Aorta (tissue), 5 donors: Measurements from ENCODE around the gene NOB1. TPM values are rescaled to one million over a fixed set of nuclear protein-coding genes. Genes with fewer than 3 reads are reported as not detected.

ENCODE experiments used
- ATAC-seq: fragments of 200-7000 bp; cut with Tn5 transposase; one replicate; pipeline ENCODE4 v1.9.1; 2022; ENCODE audit warnings: moderate library complexity; ENCODE audit not compliant: low FRiP score
- DNase-seq, 2 donors: peaks; one replicate each; pipeline ENCODE4 v3.0.0-alpha.2; 2020
- H3K27ac ChIP-seq, 2 donors: one replicate each; pipeline ENCODE4 v1.5.1; 2013; ENCODE audit warnings: low read length in 2 of 2, mild to moderate bottlenecking in 2 of 2, moderate library complexity in 2 of 2, control low read depth in 1 of 2, inconsistent platforms in 1 of 2, low read depth in 1 of 2
- H3K27me3 ChIP-seq, 2 donors: one replicate each; pipeline ENCODE4 v1.6.1; 2013; ENCODE audit warnings: control low read depth in 1 of 2, low read length in 1 of 2, mild to moderate bottlenecking in 1 of 2, moderate library complexity in 1 of 2; ENCODE audit not compliant: insufficient read depth in 2 of 2, control insufficient read depth in 1 of 2
- H3K36me3 ChIP-seq, 2 donors: one replicate each; pipeline ENCODE4 v1.6.1; 2013; ENCODE audit warnings: control low read depth in 1 of 2, low read length in 1 of 2, mild to moderate bottlenecking in 1 of 2; ENCODE audit not compliant: insufficient read depth in 2 of 2, control insufficient read depth in 1 of 2
- H3K4me1 ChIP-seq, 2 donors: one replicate each; pipeline ENCODE4 v1.6.1; 2013; ENCODE audit warnings: low read length in 2 of 2, control low read depth in 1 of 2, mild to moderate bottlenecking in 1 of 2, moderate library complexity in 1 of 2; ENCODE audit not compliant: insufficient read depth in 2 of 2, control insufficient read depth in 1 of 2
- H3K4me3 ChIP-seq, 2 donors: one replicate each; pipeline ENCODE4 v1.5.1; 2013; ENCODE audit warnings: low read length in 2 of 2, control low read depth in 1 of 2, mild to moderate bottlenecking in 1 of 2
- H3K9me3 ChIP-seq: one replicate; pipeline ENCODE4 v1.6.1; 2013; ENCODE audit warnings: mild to moderate bottlenecking, low read length; ENCODE audit not compliant: control insufficient read depth
- WGBS, 2 donors: extraction: QIAGEN DNeasy Blood & Tissue Kit; methylation state at CpG; one replicate each; pipeline ENCODE4 v1.1.7; 2013; 5-methylcytosine and 5-hydroxymethylcytosine counted together
- intact Hi-C, 2 donors: fragments of 100-400 bp; cut with DNase I; formaldehyde crosslinking; loops; one replicate each; pipeline versions ENCODE4 v1.14.2 to v1.15.0; 2022
- polyA plus RNA-seq, 2 donors: library from polyadenylated mRNA; stranded (reverse); fragments of 200-250 nt; gene quantifications; one replicate each; pipeline ENCODE4 v1.2.3, GENCODE V29; 2013
- total RNA-seq, 2 donors: library from RNA; stranded (reverse); fragmentation: NEBNext Ultra II Directional; extraction: Animal tissue kit (Norgen Biotek cat#: 25700); gene quantifications; one replicate each; pipeline ENCODE4 v1.2.1, GENCODE V29; 2021
- donor health status: healthy with polysubstance abuse.
- donor health status: Bipolar disorder and iron deficiency.
- donor health status: DM: no; HTN: no; CAD: no.
- donor health status: DM: no; HTN: no; CAD: no.
- donor health status: DM: yes; HTN: yes; CAD: no.

NOB1 gene
- total and polyA plus RNA-seq, 4 donors, result 29.4 to 38.7 (median 31.5) TPM

DNA sequence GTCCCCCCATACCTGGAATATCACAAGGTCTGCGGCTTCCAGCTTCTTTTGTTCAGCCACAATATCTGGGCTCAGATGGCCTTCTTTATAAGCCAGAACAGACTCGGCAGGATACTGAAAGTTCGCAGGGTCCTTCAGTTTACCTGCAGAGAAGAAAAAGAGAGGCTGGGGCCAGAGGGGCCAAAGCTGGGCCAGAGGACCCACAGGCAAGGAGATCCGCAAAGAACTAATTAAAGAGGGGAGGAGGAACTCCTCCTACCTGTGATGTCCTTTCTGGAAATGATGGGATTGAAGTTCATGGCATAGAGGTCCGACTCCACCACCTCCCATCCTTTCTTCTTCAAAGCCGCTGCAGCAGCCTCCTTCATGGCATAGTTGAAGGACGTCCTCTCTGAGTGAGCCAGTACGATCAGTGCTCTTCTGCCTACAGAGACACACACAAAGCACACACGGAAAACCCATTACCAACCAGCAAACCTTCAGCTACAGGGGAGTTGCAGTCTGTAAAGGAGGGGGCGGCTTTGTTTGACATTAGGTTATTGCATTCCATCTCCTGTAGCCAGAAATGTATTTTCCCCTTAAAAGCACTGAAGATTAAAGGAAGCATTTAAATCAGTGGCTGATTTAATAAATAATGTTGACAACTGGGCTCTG, 36.5 kb downstream of the NOB1 start:
- ATAC-seq (no peak), DNase-seq (no peak)
- Histone ChIP-seq H3K9me3 (no peaks in the 10 kb centered on the region), H3K27me3 (no peaks in the 10 kb centered on the region), H3K27ac (no peak overlapping the region), H3K36me3 (peaks cover 0 to 3% of the 10 kb centered on the region in 2 donors), H3K4me3 (no peak overlapping the region), H3K4me1 (no peaks in the 10 kb centered on the region)
- intact Hi-C loops, result no loop called here
- 85 to 87% methylated on average over 10 of the region's 10 CpGs for WGBS, 2 donors

DNA sequence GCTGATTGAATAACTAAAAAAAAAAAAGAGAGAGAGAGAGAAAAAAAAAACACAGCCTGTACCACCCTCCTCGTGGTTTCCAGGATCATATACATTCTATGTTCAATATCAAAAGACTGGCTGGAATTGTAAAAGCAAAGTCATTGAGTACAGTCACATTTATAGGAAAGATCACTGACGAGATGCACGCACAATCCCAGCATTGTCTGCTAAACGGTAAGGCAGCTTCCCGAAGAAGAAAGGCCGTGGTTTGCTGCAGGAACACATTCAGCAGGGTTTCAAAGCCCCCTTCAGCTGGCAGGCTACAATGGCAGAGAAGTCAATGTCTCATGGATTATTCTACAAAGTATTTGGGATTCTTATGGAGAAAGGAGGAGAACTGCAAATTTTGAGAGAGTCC, 37.7 kb downstream of the NOB1 start:
- ATAC-seq (no peak), DNase-seq (no peak)
- H3K36me3 ChIP-seq, result peaks cover 0 to 3% of the 10 kb centered on the region in 2 donors
- no peaks in the 10 kb centered on the region for H3K27me3 ChIP-seq
- no peak overlapping the region for H3K4me3 ChIP-seq
- intact Hi-C loops, result no loop called here
- no peaks in the 10 kb centered on the region for H3K9me3 ChIP-seq
- no peak overlapping the region for H3K27ac ChIP-seq
- 87 to 89% methylated on average over 6 of the region's 6 CpGs for WGBS, 2 donors
- H3K4me1 ChIP-seq, result no peaks in the 10 kb centered on the region

DNA sequence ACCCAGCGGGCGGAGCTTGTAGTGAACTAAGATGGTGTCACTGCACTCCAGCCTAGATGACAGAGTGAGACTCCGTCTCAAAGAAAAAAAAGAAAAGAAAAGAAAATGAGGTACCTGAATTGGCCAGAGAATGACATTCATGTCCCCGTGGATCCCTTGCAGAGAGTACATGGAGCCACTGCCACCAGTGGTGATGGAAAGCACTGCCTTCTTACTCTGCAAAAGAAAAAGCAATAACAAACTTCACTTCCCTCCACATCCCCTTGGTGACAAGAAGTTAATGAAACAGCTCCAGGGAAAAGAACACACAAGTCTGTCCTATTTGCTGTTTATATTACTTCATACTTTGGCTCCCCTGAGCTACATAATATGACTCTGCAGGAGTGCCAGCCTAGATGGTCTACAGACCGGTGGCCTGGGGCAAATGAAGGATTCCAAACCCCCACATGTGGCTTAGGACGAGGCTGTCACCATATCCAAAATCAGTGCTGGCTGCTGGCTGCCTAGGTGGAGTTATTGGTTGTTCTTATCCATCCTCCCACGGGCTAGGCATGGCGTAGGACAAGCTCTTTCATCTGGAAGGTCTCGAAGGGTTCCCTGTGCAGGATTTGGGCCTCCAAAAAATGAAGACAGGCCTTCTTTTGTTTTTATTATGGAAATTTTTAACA, 41.7 kb downstream of the NOB1 start:
- intact Hi-C loops, result no loop called here
- no peak for DNase-seq
- Histone ChIP-seq H3K4me3 (no peak overlapping the region), H3K36me3 (peaks cover 0 to 3% of the 10 kb centered on the region in 2 donors), H3K9me3 (no peaks in the 10 kb centered on the region), H3K4me1 (no peaks in the 10 kb centered on the region), H3K27me3 (no peaks in the 10 kb centered on the region), H3K27ac (no peak overlapping the region)
- ATAC-seq, result no peak
- 74 to 76% methylated on average over 9 of the region's 9 CpGs for WGBS, 2 donors

DNA sequence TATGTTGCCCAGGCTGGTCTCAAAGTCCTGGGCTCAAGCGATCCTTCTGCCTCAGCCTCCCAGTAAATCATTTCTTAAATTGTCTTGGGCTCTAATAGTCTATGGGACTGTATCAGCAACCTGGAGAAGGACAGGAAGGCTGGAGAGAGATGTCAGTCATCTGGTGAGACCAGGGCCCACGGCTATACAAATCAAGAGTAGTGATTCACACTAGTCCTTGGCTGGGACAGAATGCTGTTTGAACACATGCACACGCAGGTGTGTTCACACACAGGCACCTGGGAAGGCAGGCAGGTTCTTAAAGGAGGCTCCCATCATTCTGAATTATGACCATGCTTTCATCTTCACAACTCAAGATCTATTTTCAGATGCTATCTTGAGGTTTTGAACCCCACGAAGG, 42.4 kb downstream of the NOB1 start:
- intact Hi-C loops, result no loop called here
- Histone ChIP-seq H3K9me3 (no peaks in the 10 kb centered on the region), H3K4me1 (no peaks in the 10 kb centered on the region), H3K36me3 (peaks cover 2 to 3% of the 10 kb centered on the region in 2 donors), H3K27me3 (no peaks in the 10 kb centered on the region), H3K27ac (no peak overlapping the region), H3K4me3 (no peak overlapping the region)
- 84 to 91% methylated on average over 4 of the region's 4 CpGs for WGBS, 2 donors
- no peak for ATAC-seq
- DNase-seq, result no peak

DNA sequence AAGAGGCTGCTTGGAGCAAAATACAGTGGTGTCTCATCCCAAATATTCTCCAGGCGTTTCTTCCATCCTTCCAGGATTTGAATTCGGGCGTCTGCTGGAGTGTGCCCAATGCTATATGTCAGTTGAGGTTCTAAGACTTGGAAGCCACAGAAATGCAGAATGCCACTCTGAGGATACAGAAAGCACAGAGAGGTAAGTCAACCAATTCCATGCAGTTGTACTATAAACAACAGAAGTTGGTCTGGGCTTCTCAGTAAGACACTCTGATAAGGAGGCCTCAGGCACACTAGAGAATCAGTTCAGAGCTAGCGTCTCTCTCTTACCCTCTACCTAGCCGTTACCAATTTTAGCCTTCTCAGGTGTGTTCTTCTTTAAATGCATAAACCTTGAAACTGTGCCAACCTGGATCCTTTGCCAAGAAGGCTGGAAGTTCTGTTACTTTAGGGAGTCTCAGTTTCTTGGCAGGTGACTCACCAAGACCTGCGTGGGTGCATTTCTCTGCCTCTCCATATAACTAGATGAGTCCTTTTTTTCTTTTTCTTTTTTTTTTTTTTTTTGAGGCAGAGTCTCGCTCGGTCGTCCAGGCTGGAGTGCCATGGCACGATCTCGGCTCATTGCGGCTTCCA, 43.5 kb downstream of the NOB1 start:
- intact Hi-C loops, result no loop called here
- peak in 1 of 2 donors; percentile 55 for DNase-seq
- Histone ChIP-seq H3K27ac (no peak overlapping the region), H3K4me1 (no peaks in the 10 kb centered on the region), H3K9me3 (no peaks in the 10 kb centered on the region), H3K27me3 (no peaks in the 10 kb centered on the region), H3K4me3 (no peak overlapping the region), H3K36me3 (peaks cover 2 to 3% of the 10 kb centered on the region in 2 donors)
- ATAC-seq, result no peak
- 63 to 71% methylated on average over 12 of the region's 12 CpGs for WGBS, 2 donors

DNA sequence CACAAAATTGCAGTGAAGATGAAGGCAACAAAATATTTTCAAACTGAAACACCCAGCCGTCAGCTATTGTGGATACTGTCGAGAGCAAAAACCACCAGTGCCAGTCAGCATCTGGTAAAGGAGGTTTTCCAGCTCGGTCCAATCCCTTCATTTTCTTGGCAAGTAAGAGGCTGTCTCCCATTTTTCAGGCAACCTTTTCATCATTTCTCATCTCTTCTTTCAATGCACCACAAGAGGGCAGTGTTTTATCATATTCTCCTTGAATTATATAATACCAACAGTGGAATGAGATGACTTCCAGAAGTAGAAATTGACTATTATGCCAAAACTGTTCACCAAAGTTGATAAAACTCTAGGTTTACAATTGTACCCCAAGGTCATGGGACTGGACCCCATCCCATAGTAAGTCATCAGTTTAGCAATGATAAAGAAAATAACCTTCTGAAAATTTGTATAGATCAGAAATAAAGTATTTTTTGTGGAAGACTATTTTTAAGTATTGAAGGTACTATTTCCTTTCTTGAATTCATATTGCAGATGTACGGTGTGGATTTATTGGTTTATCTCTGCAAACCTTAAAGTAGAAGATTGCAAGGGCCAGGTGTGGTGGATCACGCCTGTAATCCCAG, 45.2 kb downstream of the NOB1 start:
- Histone ChIP-seq H3K36me3 (peaks cover 0 to 2% of the 10 kb centered on the region in 2 donors), H3K9me3 (no peaks in the 10 kb centered on the region), H3K4me3 (no peak overlapping the region), H3K4me1 (no peaks in the 10 kb centered on the region), H3K27ac (no peak overlapping the region), H3K27me3 (no peaks in the 10 kb centered on the region)
- no peak for DNase-seq
- intact Hi-C loops, result loop anchor here (1.0 to 2.0 kb wide), 2 partner anchors 45 kb away; partner anchors contain the start of gene NOB1 (in 2 of the 2)
- WGBS, 2 donors, result 25 to 26% methylated on average over 5 of the region's 5 CpGs
- peak; percentile 75 for ATAC-seq

DNA sequence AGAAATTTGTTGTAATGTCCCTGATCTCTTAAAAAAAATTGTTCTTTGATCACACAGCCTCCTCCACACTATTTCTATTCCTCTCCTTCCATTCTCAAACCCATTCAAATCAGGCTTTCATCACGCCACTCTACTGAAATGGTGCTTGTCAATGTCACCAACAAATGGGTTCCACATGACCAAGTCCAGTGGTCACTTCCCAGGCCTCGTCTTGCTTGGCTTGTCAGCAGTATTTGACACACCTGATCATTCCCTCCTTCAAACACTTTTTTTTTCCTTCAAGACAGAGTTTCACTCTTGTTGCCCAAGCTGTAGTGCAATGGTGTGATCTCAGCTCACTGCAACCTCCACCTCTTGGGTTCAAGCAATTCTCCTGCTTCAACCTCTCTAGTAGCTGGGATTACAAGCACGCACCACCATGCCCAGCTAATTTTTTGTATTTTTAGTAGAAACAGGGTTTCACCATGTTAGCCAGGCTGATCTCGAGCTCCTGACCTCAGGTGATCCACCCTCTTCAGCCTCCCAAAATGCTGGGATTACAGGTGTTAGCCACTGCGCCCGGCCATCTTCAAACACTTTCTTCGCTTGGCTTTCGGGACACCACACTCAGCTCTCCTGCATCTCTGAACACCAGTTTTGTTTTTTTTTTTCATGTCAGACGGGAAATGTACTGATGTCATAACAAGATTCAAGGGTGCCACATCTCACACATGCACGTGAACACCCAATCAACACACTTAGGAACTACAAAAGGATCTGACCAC, 46.6 kb downstream of the NOB1 start:
- Histone ChIP-seq H3K36me3 (peaks cover 0 to 2% of the 10 kb centered on the region in 2 donors), H3K4me3 (no peak overlapping the region), H3K4me1 (no peaks in the 10 kb centered on the region), H3K9me3 (no peaks in the 10 kb centered on the region), H3K27me3 (no peaks in the 10 kb centered on the region), H3K27ac (no peak overlapping the region)
- ATAC-seq (no peak), DNase-seq (no peak)
- 79 to 80% methylated on average over 10 of the region's 10 CpGs for WGBS, 2 donors
- intact Hi-C loops, result loop anchor here in 1 of 2 donors (2.0 kb wide), 1 partner anchor 47 kb away; the partner anchor contains the start of gene NOB1

DNA sequence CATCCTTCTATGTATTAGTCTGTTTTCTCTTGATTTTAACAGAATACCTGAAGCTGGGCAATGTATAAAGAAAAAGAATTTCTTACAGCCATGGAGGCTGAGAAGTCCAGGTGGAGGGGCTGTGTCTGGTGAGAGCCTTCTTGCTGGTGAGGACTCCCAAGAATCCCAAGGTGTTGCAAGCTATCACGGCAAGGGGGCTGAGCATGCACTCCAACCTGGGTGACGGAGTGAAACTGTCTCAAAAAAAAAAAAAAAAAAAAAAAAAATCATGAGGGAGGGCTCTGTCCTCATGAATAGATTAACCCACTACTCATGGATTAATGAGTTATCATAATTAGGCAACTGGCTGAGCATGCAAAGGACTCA, 47.8 kb downstream of the NOB1 start:
- Histone ChIP-seq H3K27ac (no peak overlapping the region), H3K9me3 (no peaks in the 10 kb centered on the region), H3K27me3 (no peaks in the 10 kb centered on the region), H3K4me3 (no peak overlapping the region), H3K4me1 (no peaks in the 10 kb centered on the region), H3K36me3 (peaks cover 0 to 2% of the 10 kb centered on the region in 2 donors)
- WGBS, 2 donors, result 70 to 75% methylated on average over 2 of the region's 2 CpGs
- intact Hi-C loops, result no loop called here
- no peak for DNase-seq
- ATAC-seq, result no peak
